HCT116 (cell line): ENCODE data around the gene MTMR6. TPM values are rescaled to one million over a fixed set of nuclear protein-coding genes. Genes with fewer than 3 reads are reported as not detected.

Source experiments
- ATAC-seq: fragments of 200-7000 bp; cut with Tn5 transposase; 2 replicates; pipeline ENCODE4 v1.9.1; 2020; ENCODE audit warnings: mild to moderate bottlenecking, moderate library complexity
- BruUV-seq: library from RNA; stranded (reverse); fragments of 400-500 nt; replicated peaks from 2 replicates; lab custom pipeline; 2021; lab: Mats Ljungman, UMichigan
- CTCF ChIA-PET: fragments of 300-600 bp; sonication (Branson Sonifier 250); formaldehyde crosslinking; loops from one replicate; lab custom pipeline; 2021; ENCODE audit warnings: antibody characterized with exemption; lab: Charles Lee
- POLR2A ChIA-PET: fragments of 300-600, 350-600 bp; sonication (Branson Sonifier 250); formaldehyde crosslinking; loops from one replicate; lab custom pipeline; 2021; ENCODE audit warnings: antibody characterized with exemption; lab: Charles Lee
- RAD21 ChIA-PET, 2 experiments: fragments of 300-600 bp; sonication (Branson Sonifier 250); formaldehyde crosslinking; loops; one replicate each; lab custom pipeline; 2023; ENCODE audit warnings: low total read pairs in 2 of 2; ENCODE audit not compliant: uncharacterized antibody in 2 of 2, unreplicated experiment in 2 of 2, low non-redundant PET in 1 of 2; lab: Charles Lee
- DNase-seq: peaks from one replicate; pipeline ENCODE4 v3.0.0-alpha.2; 2010; ENCODE audit warnings: low read depth, low spot score
- H2AFZ ChIP-seq: fragments of 200-600 bp; shearing (Covaris generic), sonication (generic); 2 replicates; pipeline ENCODE4 v1.6.1; 2017; ENCODE audit warnings: low read depth, mixed run types, mixed read lengths, antibody characterized with exemption, low read length; ENCODE audit not compliant: poor library complexity, severe bottlenecking
- H3K27ac ChIP-seq: 2 replicates; pipeline ENCODE4 v1.5.1; 2012; ENCODE audit warnings: low read depth, low read length
- H3K27me3 ChIP-seq: fragments of 200-600 bp; sonication (generic); 2 replicates; pipeline ENCODE4 v1.6.1; 2016; ENCODE audit warnings: mixed run types, low read length, mixed read lengths; ENCODE audit not compliant: insufficient read depth
- H3K36me3 ChIP-seq, 2 experiments: fragments of 200-500 bp in 1 of 2; fragments of 200-600 bp in 1 of 2; sonication (Bioruptor generic) in 1 of 2; sonication (generic) in 1 of 2; 2 replicates each; pipeline versions ENCODE4 v1.5.1 to v1.6.1; 2014 to 2016; ENCODE audit warnings: low read length in 2 of 2, inconsistent platforms in 1 of 2, mixed read lengths in 1 of 2, mixed run types in 1 of 2; ENCODE audit not compliant: insufficient read depth in 2 of 2, control insufficient read depth in 1 of 2
- H3K4me1 ChIP-seq, 2 experiments: fragments of 200-600 bp in 1 of 2; sonication (generic) in 1 of 2; 2 replicates each; pipeline versions ENCODE4 v1.5.1 to v1.6.1; 2012 to 2017; ENCODE audit warnings: low read length in 2 of 2, inconsistent platforms in 1 of 2, mild to moderate bottlenecking in 1 of 2, mixed read lengths in 1 of 2, mixed run types in 1 of 2, moderate library complexity in 1 of 2; ENCODE audit not compliant: insufficient read depth in 2 of 2, control insufficient read depth in 1 of 2
- H3K4me2 ChIP-seq: fragments of 200-600 bp; sonication (generic); 2 replicates; pipeline ENCODE4 v1.6.1; 2017; ENCODE audit warnings: mixed run types, low read length, mixed read lengths
- H3K4me3 ChIP-seq, 2 experiments: fragments of 200-600 bp in 1 of 2; sonication (generic) in 1 of 2; replicated peaks in 1 of 2; 2 replicates each; pipeline ENCODE4 v1.5.1; 2011 to 2016; ENCODE audit warnings: low read length in 2 of 2, control low read depth in 1 of 2, low read depth in 1 of 2, mild to moderate bottlenecking in 1 of 2, mixed read lengths in 1 of 2, mixed run types in 1 of 2
- H3K79me2 ChIP-seq: fragments of 200-600 bp; sonication (generic); 2 replicates; pipeline ENCODE4 v1.6.1; 2017; ENCODE audit warnings: mild to moderate bottlenecking, mixed run types, low read length, moderate library complexity, mixed read lengths; ENCODE audit not compliant: insufficient read depth
- H3K9ac ChIP-seq: fragments of 200-600 bp; sonication (generic); 2 replicates; pipeline ENCODE4 v1.6.1; 2016; ENCODE audit warnings: low read length, mixed read lengths
- H3K9me2 ChIP-seq: fragments of 200-600 bp; sonication (generic), shearing (Covaris generic); 2 replicates; pipeline ENCODE4 v1.6.1; 2017; ENCODE audit warnings: mixed run types, mild to moderate bottlenecking, moderate library complexity; ENCODE audit not compliant: insufficient read depth
- H3K9me3 ChIP-seq, 2 experiments: fragments of 200-500 bp in 1 of 2; fragments of 200-600 bp in 1 of 2; sonication (Bioruptor generic) in 1 of 2; sonication (generic) in 1 of 2; 2 replicates each; pipeline ENCODE4 v1.6.1; 2014 to 2017; ENCODE audit warnings: low read length in 2 of 2, mixed read lengths in 2 of 2, inconsistent platforms in 1 of 2, low read depth in 1 of 2, mild to moderate bottlenecking in 1 of 2, mixed run types in 1 of 2, moderate library complexity in 1 of 2; ENCODE audit not compliant: control insufficient read depth in 1 of 2, insufficient read depth in 1 of 2
- H4K20me1 ChIP-seq: fragments of 200-600 bp; sonication (generic), shearing (Covaris generic); 2 replicates; pipeline ENCODE4 v1.6.1; 2017; ENCODE audit warnings: mixed run types, mild to moderate bottlenecking, moderate library complexity; ENCODE audit not compliant: insufficient read depth
- CBX3 ChIP-seq: IDR thresholded peaks from 2 replicates; pipeline ENCODE4 v1.6.1; 2012; ENCODE audit warnings: low read depth
- EZH2 ChIP-seq: fragments of 200-600 bp; sonication (generic); IDR thresholded peaks from 2 replicates; pipeline ENCODE4 v1.6.1; 2017; ENCODE audit warnings: antibody characterized with exemption, mixed run types
- EZH2phosphoT487 ChIP-seq: fragments of 200-600 bp; IDR thresholded peaks from 2 replicates; pipeline ENCODE4 v1.6.1; 2018; ENCODE audit warnings: antibody characterized with exemption, borderline replicate concordance
- JUND ChIP-seq: IDR thresholded peaks from 2 replicates; pipeline ENCODE4 v1.6.1; 2012
- SIN3A ChIP-seq: IDR thresholded peaks from 2 replicates; pipeline ENCODE4 v1.6.1; 2012; ENCODE audit warnings: low read depth
- SRF ChIP-seq: IDR thresholded peaks from 2 replicates; pipeline ENCODE4 v1.6.1; 2012; ENCODE audit warnings: low read depth
- YY1 ChIP-seq: IDR thresholded peaks from 2 replicates; pipeline ENCODE4 v1.6.1; 2011; ENCODE audit warnings: low read length, low read depth, moderate library complexity, mild to moderate bottlenecking; ENCODE audit not compliant: insufficient replicate concordance; ENCODE audit errors: extremely low read depth
- ZNF274 ChIP-seq: fragments of 200-500 bp; sonication (Bioruptor generic); IDR thresholded peaks from 2 replicates; pipeline ENCODE4 v1.6.1; 2014; ENCODE audit warnings: mild to moderate bottlenecking, low read depth, low read length, inconsistent platforms
- intact Hi-C: fragments of 100-400 bp; cut with micrococcal nuclease; formaldehyde crosslinking; loops from 2 replicates; pipeline ENCODE4 v1.10.0; 2022
- total RNA-seq: library from RNA; stranded (reverse); gene quantifications from one replicate; pipeline ENCODE4 v1.2.1, GENCODE V29; 2021; ENCODE audit not compliant: unreplicated experiment
- TF ChIP-seq, protein P1 (sequence below): IDR thresholded peaks from 2 replicates; pipeline ENCODE4 v1.6.1; 2012
- TF ChIP-seq, protein P2 (sequence below): IDR thresholded peaks from 2 replicates; pipeline ENCODE4 v1.6.1; 2011; ENCODE audit warnings: mild to moderate bottlenecking, low read length, moderate library complexity; ENCODE audit not compliant: insufficient replicate concordance; ENCODE audit errors: extremely low read depth
- TF ChIP-seq, protein P3 (sequence below): IDR thresholded peaks from 2 replicates; pipeline ENCODE4 v1.6.1; 2012; ENCODE audit warnings: low read depth

Gene MTMR6
- total RNA-seq, 1 experiment from 2014 or later, result 11.4 TPM

DNA sequence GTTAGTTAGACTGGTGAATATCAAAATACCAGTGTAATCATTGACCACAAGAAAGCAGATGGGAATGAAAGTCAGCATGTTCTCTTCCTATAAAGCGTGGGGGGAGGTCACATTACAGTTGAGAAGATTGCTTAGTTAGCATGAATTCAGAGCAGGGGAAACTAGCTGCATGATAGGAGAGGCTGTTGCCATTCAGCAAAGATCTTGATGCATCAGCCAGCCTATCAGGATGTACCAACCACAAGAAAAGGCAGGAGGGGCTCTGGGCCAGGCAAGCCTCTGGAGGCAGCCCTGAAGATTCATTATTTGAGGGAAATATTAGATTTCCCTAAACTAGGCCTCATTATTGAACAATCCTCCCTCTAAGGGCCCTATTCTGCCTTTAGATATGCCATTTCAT lies 5.0 kb upstream of the MTMR6 start:
- Histone ChIP-seq H3K79me2 (no peaks in the 10 kb centered on the region), H3K27me3 (no peaks in the 10 kb centered on the region; the same call in 1 of the 2 replicates), H3K36me3 (no peaks in the 10 kb centered on the region), H3K4me3 (no peak overlapping the region), H3K9ac (no peak overlapping the region), H3K4me1 (peaks cover 4 to 11% of the 10 kb centered on the region in 2 experiments; a peak in 3 of 4 replicates), H3K9me2 (peaks cover 3% of the 10 kb centered on the region; the same call in 1 of the 2 replicates), H3K4me2 (no peak overlapping the region), H4K20me1 (no peaks in the 10 kb centered on the region), H3K9me3 (no peaks in the 10 kb centered on the region), H3K27ac (no peak overlapping the region), H2AFZ (no peak overlapping the region)
- DNase-seq (no peak), ATAC-seq (0 out of 2 replicates have a peak, but pooled peaks have one; percentile 29)
- TF ChIP-seq, protein P1, sequence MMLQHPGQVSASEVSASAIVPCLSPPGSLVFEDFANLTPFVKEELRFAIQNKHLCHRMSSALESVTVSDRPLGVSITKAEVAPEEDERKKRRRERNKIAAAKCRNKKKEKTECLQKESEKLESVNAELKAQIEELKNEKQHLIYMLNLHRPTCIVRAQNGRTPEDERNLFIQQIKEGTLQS, result no peak
- TF ChIP-seq JUND, result no peak
- TF ChIP-seq SIN3A, result no peak
- TF ChIP-seq, protein P2, sequence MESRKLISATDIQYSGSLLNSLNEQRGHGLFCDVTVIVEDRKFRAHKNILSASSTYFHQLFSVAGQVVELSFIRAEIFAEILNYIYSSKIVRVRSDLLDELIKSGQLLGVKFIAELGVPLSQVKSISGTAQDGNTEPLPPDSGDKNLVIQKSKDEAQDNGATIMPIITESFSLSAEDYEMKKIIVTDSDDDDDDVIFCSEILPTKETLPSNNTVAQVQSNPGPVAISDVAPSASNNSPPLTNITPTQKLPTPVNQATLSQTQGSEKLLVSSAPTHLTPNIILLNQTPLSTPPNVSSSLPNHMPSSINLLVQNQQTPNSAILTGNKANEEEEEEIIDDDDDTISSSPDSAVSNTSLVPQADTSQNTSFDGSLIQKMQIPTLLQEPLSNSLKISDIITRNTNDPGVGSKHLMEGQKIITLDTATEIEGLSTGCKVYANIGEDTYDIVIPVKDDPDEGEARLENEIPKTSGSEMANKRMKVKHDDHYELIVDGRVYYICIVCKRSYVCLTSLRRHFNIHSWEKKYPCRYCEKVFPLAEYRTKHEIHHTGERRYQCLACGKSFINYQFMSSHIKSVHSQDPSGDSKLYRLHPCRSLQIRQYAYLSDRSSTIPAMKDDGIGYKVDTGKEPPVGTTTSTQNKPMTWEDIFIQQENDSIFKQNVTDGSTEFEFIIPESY, result no peak
- TF ChIP-seq CBX3, result no peak
- TF ChIP-seq YY1, result no peak
- TF ChIP-seq SRF, result no peak
- no peak for TF ChIP-seq ZNF274
- no peak for TF ChIP-seq EZH2
- TF ChIP-seq EZH2phosphoT487, result no peak
- TF ChIP-seq, protein P3, sequence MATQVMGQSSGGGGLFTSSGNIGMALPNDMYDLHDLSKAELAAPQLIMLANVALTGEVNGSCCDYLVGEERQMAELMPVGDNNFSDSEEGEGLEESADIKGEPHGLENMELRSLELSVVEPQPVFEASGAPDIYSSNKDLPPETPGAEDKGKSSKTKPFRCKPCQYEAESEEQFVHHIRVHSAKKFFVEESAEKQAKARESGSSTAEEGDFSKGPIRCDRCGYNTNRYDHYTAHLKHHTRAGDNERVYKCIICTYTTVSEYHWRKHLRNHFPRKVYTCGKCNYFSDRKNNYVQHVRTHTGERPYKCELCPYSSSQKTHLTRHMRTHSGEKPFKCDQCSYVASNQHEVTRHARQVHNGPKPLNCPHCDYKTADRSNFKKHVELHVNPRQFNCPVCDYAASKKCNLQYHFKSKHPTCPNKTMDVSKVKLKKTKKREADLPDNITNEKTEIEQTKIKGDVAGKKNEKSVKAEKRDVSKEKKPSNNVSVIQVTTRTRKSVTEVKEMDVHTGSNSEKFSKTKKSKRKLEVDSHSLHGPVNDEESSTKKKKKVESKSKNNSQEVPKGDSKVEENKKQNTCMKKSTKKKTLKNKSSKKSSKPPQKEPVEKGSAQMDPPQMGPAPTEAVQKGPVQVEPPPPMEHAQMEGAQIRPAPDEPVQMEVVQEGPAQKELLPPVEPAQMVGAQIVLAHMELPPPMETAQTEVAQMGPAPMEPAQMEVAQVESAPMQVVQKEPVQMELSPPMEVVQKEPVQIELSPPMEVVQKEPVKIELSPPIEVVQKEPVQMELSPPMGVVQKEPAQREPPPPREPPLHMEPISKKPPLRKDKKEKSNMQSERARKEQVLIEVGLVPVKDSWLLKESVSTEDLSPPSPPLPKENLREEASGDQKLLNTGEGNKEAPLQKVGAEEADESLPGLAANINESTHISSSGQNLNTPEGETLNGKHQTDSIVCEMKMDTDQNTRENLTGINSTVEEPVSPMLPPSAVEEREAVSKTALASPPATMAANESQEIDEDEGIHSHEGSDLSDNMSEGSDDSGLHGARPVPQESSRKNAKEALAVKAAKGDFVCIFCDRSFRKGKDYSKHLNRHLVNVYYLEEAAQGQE, result no peak
- no TSS peak for BruUV-seq
- RAD21 ChIA-PET, result no interaction called here
- intact Hi-C loops, result no loop called here
- POLR2A ChIA-PET, result no interaction called here
- CTCF ChIA-PET, result no interaction called here
